CD14-positive monocyte (primary cell): ENCODE data around the gene ITGA2B. TPM values are rescaled to one million over a fixed set of nuclear protein-coding genes. Genes with fewer than 3 reads are reported as not detected.

Experiments
- DNase-seq, 3 donors: peaks; one replicate each; pipeline ENCODE4 v3.0.0-alpha.2; 2011 to 2022
- H2AFZ ChIP-seq: 2 replicates; pipeline ENCODE4 v1.6.0; 2012; ENCODE audit warnings: mild to moderate bottlenecking, low read depth, low read length, inconsistent platforms; ENCODE audit not compliant: insufficient read depth, poor library complexity, severe bottlenecking
- H3K27ac ChIP-seq, 2 donors: 1 replicate in 1 of 2; 2 replicates in 1 of 2; pipeline ENCODE4 v1.5.1; 2012 to 2013; ENCODE audit warnings: low read length in 2 of 2, control low read depth in 1 of 2, inconsistent platforms in 1 of 2, low read depth in 1 of 2, mild to moderate bottlenecking in 1 of 2
- H3K27me3 ChIP-seq, 2 donors: one replicate each; pipeline versions ENCODE4 v1.6.0 to v1.6.1; 2011 to 2013; ENCODE audit warnings: low read length in 2 of 2; ENCODE audit not compliant: control insufficient read depth in 2 of 2, insufficient read depth in 2 of 2
- H3K36me3 ChIP-seq, 2 donors: replicated peaks in 1 of 2; 1 replicate in 1 of 2; 2 replicates in 1 of 2; pipeline versions ENCODE4 v1.5.1 to v1.6.1; 2012 to 2013; ENCODE audit warnings: low read length in 2 of 2, control low read depth in 1 of 2, inconsistent platforms in 1 of 2, mild to moderate bottlenecking in 1 of 2; ENCODE audit not compliant: insufficient read depth in 2 of 2, control insufficient read depth in 1 of 2
- H3K4me1 ChIP-seq, 2 donors: 1 replicate in 1 of 2; 2 replicates in 1 of 2; pipeline versions ENCODE4 v1.5.1 to v1.6.1; 2012 to 2013; ENCODE audit warnings: low read length in 2 of 2, control low read depth in 1 of 2, inconsistent platforms in 1 of 2, mild to moderate bottlenecking in 1 of 2, moderate library complexity in 1 of 2; ENCODE audit not compliant: insufficient read depth in 2 of 2, control insufficient read depth in 1 of 2
- H3K4me2 ChIP-seq: replicated peaks from 2 replicates; pipeline ENCODE3; 2012; ENCODE audit warnings: low read length, moderate library complexity, mild to moderate bottlenecking; ENCODE audit not compliant: poor library complexity, severe bottlenecking; ENCODE audit errors: extremely low read depth
- H3K4me3 ChIP-seq, 3 experiments: fragments of 200-600 bp in 1 of 3; sonication (generic) in 1 of 3; replicated peaks in 1 of 3; 1 replicate in 2 of 3; 2 replicates in 1 of 3; pipeline ENCODE4 v1.5.1; 2011 to 2013; ENCODE audit warnings: low read length in 3 of 3, mild to moderate bottlenecking in 3 of 3, control low read depth in 2 of 3, low read depth in 2 of 3, inconsistent platforms in 1 of 3, moderate library complexity in 1 of 3
- H3K79me2 ChIP-seq: 2 replicates; pipeline ENCODE4 v1.6.0; 2012; ENCODE audit warnings: mild to moderate bottlenecking, control low read depth, inconsistent platforms, low read length, moderate library complexity; ENCODE audit not compliant: insufficient read depth
- H3K9ac ChIP-seq: 2 replicates; pipeline ENCODE4 v1.6.0; 2017; ENCODE audit warnings: low read length, mild to moderate bottlenecking; ENCODE audit not compliant: insufficient read depth, poor library complexity, severe bottlenecking
- H3K9me3 ChIP-seq, 2 donors: replicated peaks in 1 of 2; 1 replicate in 1 of 2; 2 replicates in 1 of 2; pipeline versions ENCODE4 v1.5.1 to v1.6.1; 2012 to 2013; ENCODE audit warnings: low read length in 2 of 2, control low read depth in 1 of 2; ENCODE audit not compliant: control insufficient read depth in 1 of 2, insufficient read depth in 1 of 2
- H4K20me1 ChIP-seq: 2 replicates; pipeline ENCODE4 v1.6.0; 2012; ENCODE audit warnings: mild to moderate bottlenecking, low read length, control low read depth, moderate library complexity; ENCODE audit not compliant: insufficient read depth
- H3K27ac Mint-ChIP-seq, 7 donors: one replicate each; pipeline ENCODE4 v1.8.0; 2020; ENCODE audit warnings: mild to moderate bottlenecking in 7 of 7, mixed read lengths in 7 of 7, moderate library complexity in 6 of 7, inconsistent platforms in 2 of 7
- H3K27me3 Mint-ChIP-seq, 3 donors: one replicate each; pipeline ENCODE4 v1.8.0; 2021 to 2022; ENCODE audit warnings: low read depth in 3 of 3, mild to moderate bottlenecking in 3 of 3, mixed read lengths in 3 of 3, moderate library complexity in 3 of 3, inconsistent platforms in 1 of 3
- H3K36me3 Mint-ChIP-seq, 2 donors: one replicate each; pipeline ENCODE4 v1.8.0; 2020; ENCODE audit warnings: mixed read lengths in 2 of 2, inconsistent platforms in 1 of 2, mild to moderate bottlenecking in 1 of 2
- H3K4me1 Mint-ChIP-seq: one replicate; pipeline ENCODE4 v1.8.0; 2020; ENCODE audit warnings: mild to moderate bottlenecking, mixed read lengths
- H3K4me3 Mint-ChIP-seq, 2 donors: one replicate each; pipeline ENCODE4 v1.8.0; 2020; ENCODE audit warnings: mild to moderate bottlenecking in 2 of 2, mixed read lengths in 2 of 2, moderate library complexity in 1 of 2
- H3K9me3 Mint-ChIP-seq, 7 donors: one replicate each; pipeline ENCODE4 v1.8.0; 2020 to 2022; ENCODE audit warnings: mixed read lengths in 7 of 7, mild to moderate bottlenecking in 6 of 7, moderate library complexity in 6 of 7, inconsistent platforms in 2 of 7
- CTCF ChIP-seq: fragments of 200-600 bp; IDR thresholded peaks from one replicate; pipeline ENCODE4 v1.8.0; 2022; ENCODE audit warnings: antibody characterized with exemption, mild to moderate bottlenecking
- WGBS: methylation state at CpG from one replicate; pipeline ENCODE4 v1.1.5; 2013; ENCODE audit warnings: missing lambda C conversion rate; ENCODE audit not compliant: insufficient coverage; 5-methylcytosine and 5-hydroxymethylcytosine counted together
- intact Hi-C, 2 donors: fragments of 100-400 bp; cut with micrococcal nuclease; formaldehyde crosslinking; loops; one replicate each; pipeline versions ENCODE4 v1.15.0 to v1.15.1; 2023
- polyA plus RNA-seq, 3 donors: library from polyadenylated mRNA; depleted of rRNA in 1 of 3; unstranded in 2 of 3; stranded (reverse) in 1 of 3; fragments of 300-500 nt in 2 of 3; fragments of >200 nt in 1 of 3; fragmentation: Illumina TruSeq in 2 of 3; gene quantifications; 1 replicate in 2 of 3; 2 replicates in 1 of 3; pipeline ENCODE4 v1.2.3, GENCODE V29; 2012 to 2021

The ITGA2B gene
- polyA plus RNA-seq, 3 donors: 0.21 to 1.2 (median 1.1) TPM

DNA sequence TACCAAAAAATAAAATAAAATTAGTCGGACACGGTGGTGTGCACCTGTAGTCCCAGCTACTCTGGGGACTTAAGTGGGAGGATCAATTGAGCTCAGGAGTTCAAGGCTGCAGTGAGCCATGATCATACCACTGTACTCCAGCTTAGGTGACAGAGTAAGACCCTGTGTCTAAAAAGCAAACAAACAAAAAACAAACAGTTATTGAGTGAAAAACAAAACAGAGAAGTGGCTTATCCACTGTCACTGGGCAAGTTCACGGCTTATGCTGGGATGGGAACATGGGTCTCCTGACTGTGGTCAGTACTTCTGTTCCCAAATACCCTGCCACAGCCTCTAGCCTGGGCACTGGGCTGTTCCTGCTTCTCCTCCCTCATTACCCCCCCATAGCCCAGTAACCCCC lies 53.9 kb downstream of the ITGA2B start:
- Histone ChIP-seq H3K79me2 (peaks cover 3% of the 10 kb centered on the region), H3K9me3 (peaks cover 0 to 3% of the 10 kb centered on the region in 2 donors), H2AFZ (no peak overlapping the region), H3K4me3 (no peak overlapping the region), H3K4me1 (peaks cover 78 to 85% of the 10 kb centered on the region in 2 donors), H3K27ac (peak overlapping the region in 1 of 2 donors; percentile 36), H4K20me1 (no peaks in the 10 kb centered on the region), H3K27me3 (no peaks in the 10 kb centered on the region), H3K9ac (no peak overlapping the region), H3K4me2 (no peak overlapping the region), H3K36me3 (no peaks in the 10 kb centered on the region)
- Mint-ChIP-seq H3K36me3 (peaks cover 0 to 4% of the 10 kb centered on the region in 2 donors), H3K9me3 (peaks cover 0 to 9% (median 7%) of the 10 kb centered on the region in 7 donors), H3K27me3 (peaks cover 0 to 2% (median 0%) of the 10 kb centered on the region in 3 donors), H3K4me1 (peaks cover 72% of the 10 kb centered on the region), H3K4me3 (no peak overlapping the region), H3K27ac (peak overlapping the region in 5 of 7 donors; percentile 18 to 98 (median 60))
- intact Hi-C loops: no loop called here
- peak in 1 of 3 donors; percentile 36 for DNase-seq
- WGBS: 0% methylated on average over 1 of the region's 3 CpGs
- TF ChIP-seq CTCF: no peak

- Histone ChIP-seq H3K4me3 (peak overlapping the region in 1 of 3 experiments; percentile 51), H4K20me1 (no peaks in the 10 kb centered on the region), H3K27me3 (no peaks in the 10 kb centered on the region), H3K4me1 (peaks cover 71 to 76% of the 10 kb centered on the region in 2 donors), H3K79me2 (peaks cover 3% of the 10 kb centered on the region), H3K36me3 (no peaks in the 10 kb centered on the region), H3K9me3 (no peaks in the 10 kb centered on the region), H2AFZ (no peak overlapping the region), H3K4me2 (peak overlapping the region; percentile 47), H3K9ac (no peak overlapping the region), H3K27ac (peak overlapping the region; percentile 69 to 86)
- H3K27me3 Mint-ChIP-seq: peaks cover 0 to 2% (median 0%) of the 10 kb centered on the region in 3 donors
- 71% methylated on average over 3 of the region's 3 CpGs for WGBS
- intact Hi-C loops: no loop called here
- peak overlapping the region in 1 of 2 donors; percentile 31 for H3K4me3 Mint-ChIP-seq
- peaks cover 0 to 4% (median under 1%) of the 10 kb centered on the region in 7 donors for H3K9me3 Mint-ChIP-seq
- H3K4me1 Mint-ChIP-seq: peaks cover 65% of the 10 kb centered on the region
- no peak for TF ChIP-seq CTCF
- no peaks in the 10 kb centered on the region for H3K36me3 Mint-ChIP-seq
- peak; percentile 44 to 76 (median 55) for DNase-seq
- peak overlapping the region; percentile 85 to 98 (median 95) for H3K27ac Mint-ChIP-seq
Measured at GRCh38 chr17:44334727-44335126, 54.7 kb downstream of the ITGA2B start.
